HG02623 (cell line): Measurements from ENCODE around the gene FLNB.
A peak's percentile ranks its signal among the peaks of the same experiment; 100 is the strongest.

ENCODE experiments used
- ATAC-seq: cut with Tn5 transposase; IDR thresholded peaks from one replicate; pipeline ENCODE4 v1.9.1; 2021; ENCODE audit warnings: moderate library complexity; ENCODE audit not compliant: unreplicated experiment

Gene FLNB

GRCh38 chr3:58176827-58177489 lies 168.7 kb downstream of the FLNB start:
- ATAC-seq, result no peak

GRCh38 chr3:58177747-58178527 lies 169.7 kb downstream of the FLNB start:
- peak; percentile 84 for ATAC-seq

- ATAC-seq, result no peak
Observed at GRCh38 chr3:58178528-58179234, 170.5 kb downstream of the FLNB start.

DNA sequence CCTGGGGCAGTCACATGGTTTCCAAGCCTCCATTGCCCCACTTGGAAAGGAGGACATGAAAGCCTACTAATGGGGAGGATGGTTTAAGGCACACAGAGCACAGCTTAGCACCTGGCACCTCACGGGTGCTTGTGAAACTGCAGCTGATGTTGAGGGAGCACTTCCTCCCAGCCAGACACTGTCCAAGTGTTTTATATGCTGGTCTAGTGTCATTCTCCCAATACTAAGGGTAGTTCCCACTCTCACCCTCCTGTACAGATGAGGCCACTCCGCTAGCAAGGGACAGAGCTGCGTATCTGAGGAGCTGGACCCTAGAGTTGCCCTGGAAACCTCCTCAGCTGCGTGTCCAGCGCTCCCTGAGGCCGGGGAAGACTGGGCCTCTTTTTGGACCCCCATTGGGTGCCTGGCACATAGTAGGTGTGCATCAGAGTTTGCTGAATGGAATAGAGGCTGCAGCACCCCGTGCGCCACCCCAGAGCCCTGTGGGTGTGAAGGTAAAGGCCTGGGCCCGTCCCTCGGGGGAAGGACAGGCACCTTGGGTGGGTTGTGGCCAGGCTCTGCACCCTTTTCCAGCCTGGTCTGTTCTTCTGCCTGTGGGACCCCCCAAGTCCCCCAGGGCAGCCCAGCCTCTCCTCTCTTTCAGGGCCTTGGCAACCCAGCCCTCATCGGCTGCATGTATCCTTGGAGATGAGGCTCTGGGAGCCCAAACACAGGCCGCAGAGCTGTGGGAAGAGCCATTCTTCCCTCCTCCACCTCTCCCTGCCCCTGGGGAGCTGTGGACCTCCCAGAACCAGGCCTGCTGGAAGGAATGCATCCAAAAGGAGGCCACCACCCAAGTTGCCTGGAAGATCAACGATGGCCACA lies 171.2 kb downstream of the FLNB start:
- no peak for ATAC-seq

DNA sequence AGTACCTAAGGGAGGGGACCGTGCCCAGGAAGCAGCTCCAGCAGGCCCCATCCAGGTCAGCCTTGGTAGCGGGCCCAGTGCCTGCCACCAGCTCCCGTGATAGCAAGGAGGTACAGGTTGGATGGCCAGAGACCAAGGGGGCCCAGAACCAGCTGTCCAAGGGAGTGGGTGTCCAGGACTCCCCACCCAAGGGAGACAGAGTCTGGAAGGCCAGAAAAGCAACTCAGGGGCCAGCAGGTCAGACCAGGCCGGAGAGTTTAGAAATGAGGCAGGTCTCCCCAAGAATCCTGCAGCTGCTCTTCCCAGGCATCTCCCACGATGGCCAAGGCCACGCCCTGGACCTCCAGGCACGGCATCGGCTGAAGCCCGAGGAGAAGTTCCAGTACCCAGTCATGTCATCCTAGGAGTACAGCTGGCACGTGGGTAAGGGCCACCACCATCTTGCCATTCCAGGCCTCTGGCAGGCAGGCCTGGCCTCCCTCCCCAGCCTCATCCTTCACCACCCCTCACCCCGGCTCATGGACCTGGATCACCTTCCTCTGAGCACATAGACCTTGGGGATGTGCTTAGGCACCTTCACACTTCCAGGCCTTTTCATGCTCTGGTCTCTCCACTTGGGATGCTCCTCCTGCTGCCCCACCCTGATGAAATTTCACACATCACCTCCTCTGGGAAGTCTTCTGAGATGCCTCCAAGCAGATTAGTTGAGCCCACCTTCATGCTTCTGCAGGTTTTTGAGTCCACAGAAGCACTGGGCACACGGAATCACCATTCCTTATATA lies 172.1 kb downstream of the FLNB start:
- no peak for ATAC-seq

GRCh38 chr3:58180940-58181587 lies 172.8 kb downstream of the FLNB start:
- no peak for ATAC-seq

GRCh38 chr3:58183221-58183620 lies 175.0 kb downstream of the FLNB start:
- no peak for ATAC-seq

- no peak for ATAC-seq
Observed at GRCh38 chr3:58183891-58184290, 175.7 kb downstream of the FLNB start.

DNA sequence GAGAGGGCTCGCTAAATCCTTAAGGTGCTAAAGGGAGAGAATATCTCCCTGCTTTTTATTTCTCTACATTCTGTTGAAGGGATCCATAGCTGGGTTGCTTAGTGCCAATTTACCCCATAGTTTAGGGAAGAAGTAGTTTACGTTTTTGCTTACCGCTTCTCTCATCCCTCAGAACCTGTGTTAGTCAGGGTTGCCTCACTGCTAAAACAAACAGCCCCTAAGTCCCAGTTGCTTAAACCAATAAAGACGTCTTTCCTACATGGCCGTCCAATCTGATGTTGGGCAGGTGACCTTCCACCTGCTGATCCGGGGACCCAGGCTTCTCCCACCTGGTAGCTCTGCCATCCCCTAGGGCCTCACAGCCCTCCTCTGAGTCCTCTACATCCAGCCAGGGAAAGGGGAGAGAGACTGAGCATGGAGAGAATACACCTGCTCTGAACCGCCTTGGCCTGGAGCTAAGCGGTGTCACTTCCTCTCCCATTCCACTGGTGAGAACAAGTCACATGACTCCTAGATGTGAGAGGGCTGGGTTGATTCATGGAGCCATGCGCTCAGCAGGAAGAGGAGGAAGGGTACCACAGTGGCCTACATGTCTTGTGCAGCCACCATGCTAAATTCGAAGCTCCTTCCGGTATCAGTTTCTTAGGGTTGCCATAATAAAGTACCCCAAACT lies 176.2 kb downstream of the FLNB start:
- no peak for ATAC-seq

DNA sequence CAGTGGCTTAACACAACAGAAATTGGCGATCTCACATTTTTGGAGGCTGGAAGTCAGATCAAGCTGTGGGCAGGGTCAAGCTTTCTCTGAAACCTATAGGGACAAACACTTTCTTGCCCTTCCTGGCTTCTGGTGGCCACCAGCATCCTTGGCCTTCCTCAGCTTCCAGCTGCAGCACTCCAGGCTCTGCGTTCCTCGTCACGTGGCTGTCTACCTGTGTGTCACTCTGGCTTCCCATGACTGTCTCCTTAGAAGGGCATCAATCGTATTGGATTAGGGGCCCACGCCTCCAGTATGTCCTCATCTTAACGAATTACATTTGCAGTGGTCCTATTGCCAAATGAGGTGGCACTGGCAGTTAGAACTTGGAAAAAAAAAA lies 176.7 kb downstream of the FLNB start:
- no peak for ATAC-seq

DNA sequence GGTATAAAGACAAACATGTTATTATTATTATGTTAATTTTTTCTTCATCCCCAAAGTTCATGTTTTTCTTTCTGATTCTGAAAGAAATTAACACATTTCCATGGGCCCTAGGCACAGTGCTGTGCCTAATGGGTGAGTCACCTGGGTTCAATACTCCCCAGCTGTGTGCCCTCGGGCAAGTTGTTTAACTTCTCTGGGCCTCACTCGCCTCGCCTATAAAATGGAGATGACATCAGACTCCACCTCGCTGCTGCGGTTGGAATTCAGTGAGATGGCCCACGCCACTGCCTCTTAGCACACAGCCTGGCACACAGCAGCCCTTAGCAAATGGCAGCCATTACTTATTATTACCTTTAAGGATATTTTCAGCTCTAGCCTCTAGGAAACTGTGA lies 179.9 kb downstream of the FLNB start:
- no peak for ATAC-seq

DNA sequence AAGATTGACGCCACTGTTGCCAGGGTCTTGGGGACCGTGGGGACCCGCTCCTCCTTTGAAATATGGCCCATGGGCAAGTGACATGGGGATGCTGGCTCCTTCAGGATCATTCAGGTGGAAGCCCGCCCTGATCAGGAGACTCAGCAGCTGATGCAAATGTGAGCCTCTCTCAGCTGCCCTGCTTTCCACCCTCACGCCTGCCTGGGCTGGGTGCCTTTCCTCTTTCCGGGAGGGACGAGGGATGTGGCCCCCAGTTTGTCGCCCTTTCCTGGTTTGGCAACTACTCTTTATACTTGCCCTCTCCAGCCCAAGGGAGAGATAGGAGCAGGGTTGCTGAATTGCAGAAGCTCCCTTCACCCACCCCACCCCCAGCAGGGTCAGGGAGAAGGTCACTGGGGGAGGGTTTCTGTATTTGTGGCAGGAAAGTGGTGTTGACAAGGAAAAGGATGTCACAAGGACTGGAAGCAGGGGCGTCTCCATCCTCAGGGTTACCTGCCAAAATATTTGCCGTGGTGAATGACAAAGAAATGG lies 180.8 kb downstream of the FLNB start:
- ATAC-seq, result no peak

DNA sequence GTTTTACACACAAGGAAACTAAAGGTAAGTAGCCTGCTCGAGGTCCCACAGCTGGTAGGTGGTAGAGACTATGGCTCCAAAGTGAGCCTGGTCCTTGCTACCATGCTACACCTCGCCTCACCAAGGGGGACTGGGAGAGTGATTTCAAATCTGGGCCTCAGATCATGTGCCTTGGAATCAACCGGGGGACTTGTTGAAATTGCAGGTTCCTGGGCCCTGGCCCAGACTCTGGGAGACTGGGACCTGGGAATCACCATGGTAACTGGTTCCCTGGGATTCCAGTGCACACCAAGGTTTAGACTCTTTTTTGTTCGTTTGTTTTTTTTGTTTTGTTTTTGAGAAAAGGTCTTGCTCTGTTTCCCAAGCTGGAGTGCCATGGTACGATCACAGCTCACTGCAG lies 181.5 kb downstream of the FLNB start:
- no peak for ATAC-seq

DNA sequence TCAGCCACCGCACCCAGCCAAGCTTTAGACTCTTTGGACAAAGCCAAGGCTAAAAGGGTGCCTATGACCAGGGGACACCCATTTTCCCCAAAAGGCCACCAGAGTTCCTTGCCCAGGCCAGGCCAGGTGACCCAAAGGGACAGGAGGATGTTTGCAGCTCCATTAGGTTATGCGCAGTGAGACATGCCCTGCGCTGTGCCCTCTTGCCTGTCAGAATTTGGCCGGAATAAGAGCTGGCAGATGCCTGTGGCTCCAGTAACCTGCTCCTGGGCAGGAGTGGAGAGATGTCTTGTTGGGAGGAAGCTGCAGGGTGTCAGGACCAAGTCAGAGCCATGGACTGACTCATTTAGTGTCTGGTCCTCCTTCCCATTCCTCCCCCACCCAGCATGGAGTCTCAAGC lies 182.1 kb downstream of the FLNB start:
- no peak for ATAC-seq

DNA sequence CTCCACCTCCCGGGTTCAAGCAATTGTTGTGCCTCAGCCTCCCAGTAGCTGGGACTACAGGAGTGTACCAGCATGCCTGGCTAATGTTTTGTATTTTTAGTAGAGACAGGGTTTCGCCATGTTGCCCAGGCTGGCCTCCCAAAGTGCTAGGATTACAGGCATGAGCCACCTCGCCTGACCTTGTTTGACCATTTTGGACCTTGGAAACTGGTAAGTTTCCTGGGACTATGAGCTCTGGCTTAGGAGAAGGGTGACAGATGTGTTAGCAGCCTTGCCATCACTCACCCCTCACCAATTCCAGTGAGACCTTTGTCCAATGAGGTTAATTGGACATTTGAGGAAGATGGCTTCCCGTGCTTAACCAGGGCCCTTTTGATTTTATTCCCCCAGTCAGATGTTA lies 182.7 kb downstream of the FLNB start:
- ATAC-seq, result no peak

DNA sequence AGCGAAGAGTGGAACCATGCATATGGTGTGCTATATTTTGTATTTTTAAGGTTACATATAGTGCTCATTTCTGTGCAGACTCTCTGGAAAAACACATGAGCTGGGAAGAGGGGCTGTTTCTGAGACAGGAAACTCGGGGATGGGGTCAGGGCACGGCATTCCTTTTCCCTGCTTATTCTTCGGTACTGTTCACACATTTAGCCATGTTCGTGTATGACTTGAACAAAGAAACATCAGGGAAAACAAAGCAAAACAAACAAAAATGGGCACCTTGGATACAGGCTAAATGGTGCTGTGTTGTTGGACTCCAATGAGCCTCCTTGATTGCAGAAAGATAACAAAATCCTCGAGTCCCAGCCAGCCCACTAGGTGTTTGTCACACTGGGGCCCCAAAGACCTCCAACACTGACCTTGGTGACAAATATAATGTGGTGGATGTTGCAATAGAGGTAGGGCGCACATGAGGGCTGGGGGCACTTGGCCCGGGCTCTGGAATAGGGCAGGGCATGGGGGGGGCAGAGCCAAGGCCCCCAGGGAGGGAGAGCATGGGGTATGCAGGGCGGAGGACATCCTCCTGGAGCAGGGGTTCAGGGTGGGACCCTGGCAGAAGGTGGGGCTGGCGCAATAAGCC lies 183.3 kb downstream of the FLNB start:
- no peak for ATAC-seq

DNA sequence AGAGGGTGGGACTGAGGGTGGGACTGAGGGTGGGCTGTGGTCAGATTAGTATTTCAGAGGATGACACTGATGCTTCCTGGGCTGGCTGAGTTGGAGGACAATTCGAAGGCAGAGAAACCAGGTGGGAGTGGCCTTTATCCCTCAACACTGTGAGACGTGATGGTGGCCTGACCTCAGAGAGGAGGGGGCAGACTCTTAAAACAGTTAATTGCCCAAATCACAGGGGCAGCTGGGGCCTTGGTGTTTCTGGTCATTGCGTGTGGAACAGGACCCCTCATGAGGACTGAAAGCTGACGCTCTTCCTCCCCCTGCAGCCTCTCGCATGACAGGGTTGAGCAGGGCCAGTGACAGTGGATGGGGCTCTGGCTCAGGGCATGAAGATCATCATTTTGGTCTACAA lies 183.8 kb downstream of the FLNB start:
- ATAC-seq, result no peak

- no peak for ATAC-seq
Observed at GRCh38 chr3:58193682-58194407, 185.6 kb downstream of the FLNB start.
